Parathyroid adenoma (tissue), 2 donors: Measurements from ENCODE around the gene R3HDM2.
"Not testable (repeated sequence)": the region's sequence is repeated elsewhere in the genome, so short reads cannot be mapped to it uniquely, and the experiment has no call there.

ENCODE experiments used
- H2AFZ ChIP-seq: fragments of 300-600 bp; sonication (generic); one replicate; pipeline ENCODE4 v1.7.0; 2017; ENCODE audit warnings: antibody characterized with exemption, mild to moderate bottlenecking
- H3K27ac ChIP-seq: fragments of 300-600 bp; sonication (generic); one replicate; pipeline ENCODE4 v1.7.0; 2017
- H3K27me3 ChIP-seq: fragments of 300-600 bp; sonication (generic); one replicate; pipeline ENCODE4 v1.7.0; 2017; ENCODE audit warnings: low read length; ENCODE audit not compliant: control insufficient read depth, insufficient read depth
- H3K36me3 ChIP-seq: fragments of 300-600 bp; sonication (generic); one replicate; pipeline ENCODE4 v1.7.0; 2017; ENCODE audit warnings: low read length; ENCODE audit not compliant: control insufficient read depth, insufficient read depth
- H3K4me1 ChIP-seq: fragments of 300-600 bp; sonication (generic); one replicate; pipeline ENCODE4 v1.7.0; 2017; ENCODE audit warnings: control low read depth
- H3K4me2 ChIP-seq: fragments of 300-600 bp; sonication (generic); one replicate; pipeline ENCODE4 v1.7.0; 2017; ENCODE audit warnings: low read length
- H3K4me3 ChIP-seq: fragments of 300-600 bp; sonication (generic); one replicate; pipeline ENCODE4 v1.7.0; 2017; ENCODE audit warnings: low read depth, low read length
- H3K79me2 ChIP-seq: fragments of 300-600 bp; sonication (generic); one replicate; pipeline ENCODE4 v1.7.0; 2017; ENCODE audit warnings: control low read depth
- H3K9ac ChIP-seq: fragments of 300-600 bp; sonication (generic); one replicate; pipeline ENCODE4 v1.7.0; 2017; ENCODE audit warnings: mild to moderate bottlenecking
- H3K9me3 ChIP-seq: fragments of 300-600 bp; sonication (generic); one replicate; pipeline ENCODE4 v1.7.0; 2017; ENCODE audit warnings: low read length; ENCODE audit not compliant: control insufficient read depth
- TF ChIP-seq, protein P1 (sequence below): fragments of 300-600 bp; sonication (generic); IDR thresholded peaks from one replicate; pipeline ENCODE4 v1.7.0; 2017; ENCODE audit warnings: antibody characterized with exemption, mild to moderate bottlenecking
- donor health status: primary hyperparathyroidism.

Gene R3HDM2

DNA sequence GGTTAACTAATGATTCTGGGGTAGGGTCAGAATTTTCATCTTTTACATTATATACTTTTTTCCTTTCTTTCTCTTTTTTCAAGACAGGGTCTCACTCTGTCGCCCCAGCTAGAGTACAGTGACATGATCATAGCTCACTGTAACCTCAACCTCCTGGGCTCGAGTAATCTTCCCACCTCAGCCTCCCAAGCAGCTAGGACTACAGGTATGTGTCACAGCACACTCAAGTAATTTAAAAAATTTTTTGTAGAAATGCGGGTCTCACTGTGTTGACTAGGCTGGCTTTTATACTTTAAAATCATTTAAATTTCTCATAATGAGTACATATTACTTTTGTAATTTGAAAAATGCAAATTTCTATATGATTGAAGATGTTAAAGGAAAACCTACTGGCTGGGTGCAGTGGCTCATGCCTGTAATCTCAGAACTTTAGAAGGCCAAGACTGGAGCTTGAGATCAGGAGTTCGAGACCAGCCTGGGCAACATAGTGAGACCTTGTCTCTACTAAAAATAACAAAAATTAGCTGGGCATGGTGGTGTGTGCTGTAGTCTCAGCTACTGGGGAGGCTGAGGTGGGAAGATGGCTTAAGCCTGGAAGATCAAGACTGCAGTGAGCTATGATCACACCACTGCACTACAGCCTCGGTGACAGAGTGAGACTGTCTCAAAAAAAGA is 25.7 kb downstream of the R3HDM2 start:
- Histone ChIP-seq H3K9me3 (no peaks in the 10 kb centered on the region), H2AFZ (no peak overlapping the region), H3K4me1 (no peaks in the 10 kb centered on the region), H3K4me3 (no peak overlapping the region), H3K79me2 (peaks cover 22% of the 10 kb centered on the region), H3K27ac (no peak overlapping the region), H3K36me3 (no peaks in the 10 kb centered on the region), H3K27me3 (no peaks in the 10 kb centered on the region), H3K4me2 (no peak overlapping the region), H3K9ac (no peak overlapping the region)
- TF ChIP-seq, protein P1, sequence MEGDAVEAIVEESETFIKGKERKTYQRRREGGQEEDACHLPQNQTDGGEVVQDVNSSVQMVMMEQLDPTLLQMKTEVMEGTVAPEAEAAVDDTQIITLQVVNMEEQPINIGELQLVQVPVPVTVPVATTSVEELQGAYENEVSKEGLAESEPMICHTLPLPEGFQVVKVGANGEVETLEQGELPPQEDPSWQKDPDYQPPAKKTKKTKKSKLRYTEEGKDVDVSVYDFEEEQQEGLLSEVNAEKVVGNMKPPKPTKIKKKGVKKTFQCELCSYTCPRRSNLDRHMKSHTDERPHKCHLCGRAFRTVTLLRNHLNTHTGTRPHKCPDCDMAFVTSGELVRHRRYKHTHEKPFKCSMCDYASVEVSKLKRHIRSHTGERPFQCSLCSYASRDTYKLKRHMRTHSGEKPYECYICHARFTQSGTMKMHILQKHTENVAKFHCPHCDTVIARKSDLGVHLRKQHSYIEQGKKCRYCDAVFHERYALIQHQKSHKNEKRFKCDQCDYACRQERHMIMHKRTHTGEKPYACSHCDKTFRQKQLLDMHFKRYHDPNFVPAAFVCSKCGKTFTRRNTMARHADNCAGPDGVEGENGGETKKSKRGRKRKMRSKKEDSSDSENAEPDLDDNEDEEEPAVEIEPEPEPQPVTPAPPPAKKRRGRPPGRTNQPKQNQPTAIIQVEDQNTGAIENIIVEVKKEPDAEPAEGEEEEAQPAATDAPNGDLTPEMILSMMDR: no peak

DNA sequence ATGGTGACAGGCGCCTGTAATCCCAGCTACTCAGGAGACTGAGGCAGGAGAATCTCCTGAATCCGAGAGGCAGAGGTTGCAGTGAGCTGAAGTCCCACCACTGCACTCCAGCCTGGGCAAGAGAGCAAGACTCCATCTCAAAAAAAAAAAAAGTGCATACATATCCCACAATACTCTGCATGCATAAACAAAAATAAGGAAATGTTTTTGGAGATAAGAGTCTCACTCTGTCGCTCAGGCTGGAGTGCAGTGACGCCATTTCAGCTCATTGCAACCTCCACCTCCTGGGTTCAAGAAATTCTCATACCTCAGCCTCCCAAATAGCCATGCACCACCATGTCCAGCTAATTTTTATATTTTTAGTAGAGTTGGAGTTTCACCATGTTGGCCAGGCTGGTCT is 28.7 kb downstream of the R3HDM2 start:
- H3K79me2 ChIP-seq: peaks cover 16% of the 10 kb centered on the region
- H2AFZ ChIP-seq, H3K9ac ChIP-seq, H3K4me3 ChIP-seq, H3K4me2 ChIP-seq, H3K9me3 ChIP-seq, H3K27me3 ChIP-seq, H3K4me1 ChIP-seq, H3K36me3 ChIP-seq, H3K27ac ChIP-seq: not testable (repeated sequence)

DNA sequence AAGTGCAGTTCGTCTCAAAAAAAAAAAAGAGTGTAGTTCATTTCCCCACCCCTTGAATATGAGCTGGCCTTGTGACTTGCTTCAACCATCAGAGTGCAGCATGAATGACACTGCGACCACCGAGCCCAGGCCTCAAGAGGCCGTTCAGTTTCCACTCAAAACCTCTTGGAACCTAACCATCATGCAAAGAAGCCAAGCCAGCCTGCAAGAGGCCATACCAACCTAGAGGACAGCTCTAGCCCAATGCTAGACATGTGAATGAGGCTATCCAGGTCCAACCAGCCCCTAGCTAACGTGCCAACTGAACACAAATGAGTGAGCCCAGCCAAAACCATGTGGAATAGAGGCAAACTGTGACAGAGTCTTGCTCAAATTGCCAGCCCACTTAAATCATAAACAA is 29.7 kb downstream of the R3HDM2 start:
- Histone ChIP-seq H3K4me2 (no peak overlapping the region), H3K4me3 (no peak overlapping the region), H3K27me3 (no peaks in the 10 kb centered on the region), H3K9ac (no peak overlapping the region), H3K36me3 (no peaks in the 10 kb centered on the region), H3K4me1 (no peaks in the 10 kb centered on the region), H3K9me3 (no peaks in the 10 kb centered on the region), H3K27ac (no peak overlapping the region), H2AFZ (no peak overlapping the region), H3K79me2 (peaks cover 16% of the 10 kb centered on the region)
- TF ChIP-seq, protein P1: no peak

DNA sequence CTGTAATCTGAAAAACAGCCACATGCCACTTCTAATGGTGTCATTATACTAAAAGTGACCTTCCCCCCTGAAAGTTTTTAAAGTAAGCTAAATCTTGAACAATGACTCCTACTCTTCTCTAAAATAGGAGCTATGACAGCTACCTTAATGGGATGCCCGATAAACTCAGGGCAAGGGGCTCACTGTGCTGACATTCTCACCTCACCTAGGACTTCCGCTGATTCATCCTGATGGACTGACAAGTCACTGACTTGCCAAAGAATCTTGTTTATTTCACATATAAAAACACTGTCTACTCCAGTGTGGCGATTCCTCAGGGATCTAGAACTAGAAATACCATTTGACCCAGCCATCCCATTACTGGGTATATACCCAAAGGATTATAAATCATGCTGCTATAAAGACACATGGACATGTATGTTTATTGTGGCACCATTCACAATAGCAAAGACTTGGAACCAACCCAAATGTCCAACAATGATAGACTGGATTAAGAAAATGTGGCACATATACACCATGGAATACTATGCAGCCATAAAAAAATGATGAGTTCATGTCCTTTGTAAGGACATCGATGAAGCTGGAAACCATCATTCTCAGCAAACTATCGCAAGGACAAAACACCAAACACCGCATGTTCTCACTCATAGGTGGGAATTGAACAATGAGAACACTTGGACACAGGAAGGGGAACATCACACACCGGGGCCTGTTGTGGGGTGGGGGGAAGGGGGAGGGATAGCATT is 31.0 kb downstream of the R3HDM2 start:
- not testable (repeated sequence) for H3K36me3 ChIP-seq, H3K9ac ChIP-seq, H2AFZ ChIP-seq, H3K4me2 ChIP-seq, H3K4me3 ChIP-seq, H3K27me3 ChIP-seq, H3K9me3 ChIP-seq, H3K27ac ChIP-seq, H3K4me1 ChIP-seq
- H3K79me2 ChIP-seq: peaks cover 11% of the 10 kb centered on the region

DNA sequence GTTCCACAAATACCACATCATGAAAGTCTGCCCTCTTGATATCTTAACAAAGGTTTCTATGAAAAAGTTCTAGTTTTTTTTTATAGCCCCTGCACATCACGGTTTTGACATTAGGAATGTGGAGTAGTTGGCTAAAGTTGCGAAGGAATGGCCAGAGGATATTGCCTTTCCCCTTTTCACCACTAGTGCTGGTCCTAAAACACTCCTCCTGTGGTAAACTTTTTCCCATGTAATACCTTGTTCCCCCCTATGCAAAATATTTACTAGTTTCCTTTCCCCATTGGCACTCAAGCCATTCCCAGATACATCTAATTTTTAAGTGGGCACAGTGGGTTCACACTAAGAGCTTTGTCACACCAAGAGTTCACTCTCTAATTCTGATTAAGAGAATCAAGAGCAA is 33.4 kb downstream of the R3HDM2 start:
- Histone ChIP-seq H3K4me2 (no peak overlapping the region), H3K27me3 (no peaks in the 10 kb centered on the region), H3K9me3 (no peaks in the 10 kb centered on the region), H3K79me2 (peaks cover 23% of the 10 kb centered on the region), H2AFZ (no peak overlapping the region), H3K36me3 (no peaks in the 10 kb centered on the region), H3K4me3 (no peak overlapping the region), H3K9ac (no peak overlapping the region), H3K4me1 (no peaks in the 10 kb centered on the region), H3K27ac (no peak overlapping the region)
- TF ChIP-seq, protein P1: no peak
